CD4-positive, alpha-beta T cell treated with Interleukin-15 for 4 hours (primary cell): ENCODE measurements around the gene CTNS.
A peak's percentile ranks its signal among the peaks of the same experiment; 100 is the strongest.
"Not testable (repeated sequence)": the region's sequence is repeated elsewhere in the genome, so short reads cannot be mapped to it uniquely, and the experiment has no call there.

Experiments
- DNase-seq: peaks from one replicate; pipeline ENCODE4 v3.0.0-alpha.2; 2020; ENCODE audit warnings: low spot score

The CTNS gene

DNA sequence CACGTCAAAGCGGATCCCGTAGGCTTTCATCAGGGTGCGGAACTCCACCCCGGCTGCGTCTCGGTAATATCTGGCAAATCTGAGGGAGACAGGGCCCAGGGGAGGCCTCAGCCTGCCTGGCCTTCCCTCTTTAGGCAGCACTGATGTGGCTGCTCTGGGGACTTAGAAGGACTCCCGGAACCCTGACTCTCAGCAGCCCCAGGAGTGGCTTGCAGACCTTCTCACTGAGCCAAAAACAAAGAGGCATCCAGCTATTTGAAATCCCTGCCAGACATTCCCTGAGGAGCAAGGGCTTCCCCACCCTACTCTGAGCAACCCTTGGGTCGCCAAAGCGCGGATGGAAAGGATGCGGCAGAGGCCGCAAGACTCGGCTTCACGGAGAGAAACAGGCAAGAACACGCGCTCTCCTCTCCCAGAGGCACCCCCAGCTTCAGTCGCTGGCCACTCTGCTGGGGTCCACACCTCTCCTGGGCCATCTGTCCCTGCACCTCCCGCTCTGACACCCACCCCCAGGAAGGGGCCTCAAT lies 51.5 kb downstream of the CTNS start:
- no peak for DNase-seq

DNA sequence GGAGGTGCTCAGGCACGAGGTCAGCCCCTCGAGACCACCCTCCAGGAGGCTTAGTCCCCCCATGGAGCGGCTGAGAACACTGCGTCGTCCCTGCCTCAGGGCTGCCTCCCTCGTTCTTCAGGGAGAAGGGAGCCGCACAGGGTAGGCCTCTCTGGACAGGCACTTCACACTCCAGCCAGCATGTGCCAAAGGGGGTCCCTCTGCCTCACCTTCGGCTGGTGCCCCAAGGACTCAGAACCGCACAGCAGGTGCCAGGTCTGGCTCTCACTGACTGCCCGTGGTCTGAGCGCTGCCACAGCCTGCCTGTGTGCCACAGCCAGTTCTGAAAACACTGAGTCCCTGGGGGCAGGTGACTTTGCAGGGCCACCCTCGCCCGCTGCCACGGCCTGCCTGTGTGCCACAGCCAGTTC lies 52.3 kb downstream of the CTNS start:
- DNase-seq, result no peak

DNA sequence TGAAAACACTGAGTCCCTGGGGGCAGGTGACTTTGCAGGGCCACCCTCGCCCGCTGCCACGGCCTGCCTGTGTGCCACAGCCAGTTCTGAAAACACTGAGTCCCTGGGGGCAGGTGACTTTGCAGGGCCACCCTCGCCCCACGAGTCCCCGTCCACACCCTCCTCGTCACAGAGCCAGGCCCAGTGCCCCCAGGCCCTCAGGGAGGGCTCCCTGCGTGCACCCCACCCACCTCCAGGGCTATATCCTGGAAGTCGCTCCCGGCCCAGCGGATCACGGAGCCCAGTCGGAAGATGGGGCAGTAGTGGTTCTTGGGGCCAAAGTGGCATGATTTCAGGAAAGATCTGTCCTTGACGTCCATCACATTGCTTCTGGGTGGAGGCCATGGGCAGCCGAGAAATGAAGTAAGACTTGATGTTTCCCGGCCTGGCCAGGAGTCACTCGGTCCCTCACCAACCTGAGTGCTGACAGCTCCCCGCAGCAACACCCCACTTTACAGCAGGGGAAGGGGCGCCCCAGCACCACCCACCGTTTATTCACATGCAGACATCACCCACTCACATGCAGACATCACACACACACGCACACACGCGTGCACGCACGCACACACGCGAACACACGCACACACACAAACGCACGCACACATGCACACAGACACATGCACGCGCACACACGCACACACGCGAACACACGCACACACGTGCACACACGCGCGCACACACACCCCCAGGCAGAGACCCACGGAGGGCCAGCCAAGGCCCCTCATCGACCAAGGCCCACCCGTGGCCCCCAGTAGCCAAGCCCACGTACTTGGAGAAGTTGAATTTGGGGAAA lies 52.9 kb downstream of the CTNS start:
- no peak for DNase-seq

DNA sequence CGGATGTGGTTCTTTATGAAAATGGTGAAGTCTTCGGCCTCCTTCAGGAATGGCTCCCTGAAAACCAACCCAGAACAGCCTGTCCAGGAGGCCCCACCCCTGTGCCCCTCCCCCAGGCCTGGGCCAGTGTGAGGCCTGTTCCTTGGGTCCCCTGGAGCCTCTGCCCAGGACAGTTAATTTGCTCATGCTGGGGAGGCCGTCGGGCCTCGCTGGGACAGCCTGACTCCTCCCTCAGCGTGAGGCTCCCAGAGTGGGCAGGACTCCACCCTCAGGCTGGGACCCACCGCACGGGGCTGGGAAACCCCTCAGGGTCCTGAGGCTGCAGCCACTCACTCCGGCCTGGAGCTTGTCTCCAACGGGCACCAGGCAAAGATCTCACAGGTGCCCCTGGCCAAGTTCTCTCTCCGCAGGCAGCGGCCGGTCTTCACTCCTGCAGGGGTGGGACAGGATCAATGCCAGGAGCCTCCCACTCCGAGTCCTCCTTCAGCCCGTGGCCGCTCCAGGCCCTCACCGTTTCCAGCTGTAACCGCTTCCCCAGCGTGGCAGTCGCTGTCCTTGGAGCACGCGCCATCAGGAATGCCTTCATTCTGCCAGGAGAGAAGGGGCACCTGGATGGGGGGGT lies 53.6 kb downstream of the CTNS start:
- DNase-seq, result no peak

DNA sequence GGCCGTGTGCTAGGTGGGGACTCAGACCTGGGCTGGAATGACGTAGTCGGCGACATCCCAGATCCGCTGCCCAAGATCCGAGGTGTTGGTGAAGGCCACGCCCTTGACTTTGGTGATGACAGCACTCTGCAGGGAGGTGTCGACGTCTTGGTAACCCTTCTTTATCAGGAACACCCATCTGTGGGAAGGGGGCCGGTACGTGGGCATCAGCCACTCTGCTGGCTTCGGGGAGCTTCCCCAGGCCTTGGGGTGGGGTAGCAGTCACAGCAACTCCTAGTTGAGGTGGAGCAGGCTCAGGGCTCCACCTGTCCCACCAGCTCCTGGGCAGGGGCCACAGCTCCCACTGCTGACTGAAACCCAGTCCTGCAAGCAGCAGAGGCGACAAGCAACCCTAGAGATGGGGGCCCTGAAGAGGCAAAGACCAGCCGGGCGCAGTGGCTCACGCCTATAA lies 55.1 kb downstream of the CTNS start:
- DNase-seq, result no peak

DNA sequence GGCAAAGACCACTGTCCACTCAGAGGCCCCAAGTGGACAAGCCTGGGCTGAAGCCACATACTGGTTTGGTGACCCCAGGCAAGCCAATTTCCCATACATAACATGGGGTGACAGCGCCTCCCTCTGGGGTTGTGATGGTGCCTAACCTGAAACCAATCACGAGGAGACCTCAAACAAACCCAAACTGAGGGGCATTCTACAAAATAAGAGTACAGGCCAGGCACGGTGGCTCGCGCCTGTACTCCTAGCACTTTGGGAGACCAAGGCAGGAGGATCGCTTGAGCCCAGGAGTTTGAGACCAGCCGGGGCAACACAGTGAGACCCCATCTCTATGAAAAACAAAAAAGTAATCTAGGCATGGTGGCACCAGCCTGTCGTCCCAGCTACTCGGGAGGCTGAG lies 55.8 kb downstream of the CTNS start:
- DNase-seq, result no peak

DNA sequence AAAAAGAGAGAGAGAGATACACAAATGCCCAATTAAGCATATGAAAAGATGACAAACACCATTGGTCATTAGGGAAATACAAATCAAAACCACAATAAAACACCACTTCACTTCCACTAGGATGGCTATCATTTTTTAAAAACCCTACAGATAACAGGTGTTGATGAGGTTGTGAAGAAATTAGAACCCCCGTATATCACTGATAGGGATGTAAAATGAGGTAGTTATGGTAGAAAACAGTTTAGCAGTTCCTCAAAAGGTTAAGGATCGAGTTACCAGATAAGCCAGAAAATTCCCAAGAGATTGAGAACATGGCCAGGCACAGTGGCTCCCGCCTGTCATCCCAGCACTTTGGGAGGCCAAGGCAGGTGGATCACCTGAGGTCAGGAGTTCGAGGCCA lies 56.6 kb downstream of the CTNS start:
- DNase-seq, result no peak

DNA sequence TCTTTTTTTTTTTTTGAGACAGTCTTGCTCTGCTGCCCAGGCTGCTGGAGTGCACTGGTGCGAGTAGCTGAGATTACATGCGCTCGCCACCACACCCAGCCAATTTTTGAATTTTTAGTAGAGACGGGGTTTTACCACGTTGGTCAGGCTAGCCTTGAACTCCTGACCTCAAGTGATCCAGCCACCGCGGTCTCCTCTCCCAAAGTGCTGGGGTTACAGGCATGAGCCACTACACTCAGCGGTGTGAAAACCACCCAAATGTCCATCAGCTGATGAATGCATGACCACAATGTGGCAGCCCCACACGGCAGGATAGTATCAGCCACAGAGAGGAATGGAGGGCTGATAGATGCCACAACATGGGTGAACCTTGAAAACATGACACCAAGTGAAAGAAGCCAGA lies 57.3 kb downstream of the CTNS start:
- peak; percentile 37 for DNase-seq

DNA sequence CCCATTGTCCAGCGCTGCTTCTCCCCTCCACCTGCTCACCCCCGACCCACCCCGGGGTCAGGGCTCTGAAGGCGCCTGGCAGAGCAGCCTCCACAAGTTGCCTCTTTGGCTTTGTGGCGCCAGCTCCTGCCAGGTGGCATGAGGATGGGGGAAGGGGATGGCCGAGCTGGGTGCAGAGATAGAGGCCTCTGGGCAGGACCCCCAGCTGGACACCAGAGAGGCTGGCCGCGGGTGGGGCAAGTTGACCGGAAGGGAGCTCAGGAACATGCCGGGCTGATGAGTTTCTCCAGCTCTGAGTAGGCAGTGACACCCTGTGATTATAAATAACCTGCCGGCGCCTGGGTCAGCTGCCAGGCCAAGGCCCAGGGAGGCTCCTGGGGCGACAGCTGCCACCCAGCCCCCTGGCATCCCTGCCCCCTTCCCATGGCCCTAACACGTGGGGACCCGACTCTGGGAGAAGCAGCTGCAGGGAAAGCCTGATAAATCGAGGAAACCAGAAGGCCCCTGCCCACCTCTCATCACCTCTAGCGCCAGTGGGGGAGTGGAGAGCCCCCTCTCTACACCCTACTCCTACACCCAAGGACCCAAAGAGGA lies 58.7 kb downstream of the CTNS start:
- no peak for DNase-seq

DNA sequence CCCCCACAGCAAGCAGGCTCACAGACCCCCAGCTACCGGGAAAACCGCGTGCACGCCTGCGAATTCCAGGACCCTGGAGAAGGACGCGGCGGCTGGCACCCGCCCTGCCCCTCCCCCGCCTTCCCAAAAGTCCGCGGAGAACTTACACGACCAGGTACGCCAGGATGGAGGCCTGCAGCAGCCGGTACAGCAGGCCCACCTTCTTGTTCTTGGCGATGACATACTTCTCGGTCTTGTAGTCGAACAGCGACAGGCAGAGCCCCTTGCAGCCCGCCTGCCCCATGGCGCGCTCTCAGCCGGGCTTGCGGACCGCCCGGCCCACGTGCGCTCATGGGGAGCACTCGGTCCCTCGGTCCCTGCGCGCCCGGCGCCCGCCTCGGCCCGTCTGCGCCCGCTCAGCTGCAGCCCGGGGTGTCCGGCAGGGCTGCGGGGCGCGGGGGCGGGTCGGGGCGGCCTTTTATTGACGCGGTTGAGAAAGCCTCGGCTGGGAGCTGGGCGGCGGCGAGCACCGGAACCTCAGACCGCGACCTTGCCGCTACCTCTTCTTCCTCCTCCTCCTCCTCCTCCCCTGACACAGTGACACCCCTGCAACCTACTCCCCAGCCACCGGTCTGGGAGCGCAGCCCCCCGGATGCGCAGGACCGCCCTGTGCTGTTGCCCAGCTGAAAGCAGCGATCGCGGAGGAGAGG lies 59.3 kb downstream of the CTNS start, which contains the start of gene P2RX5:
P2RX5 (minus strand) TSS at position 433 of the 689 bp plus-strand sequence; CDS start at position 283, 150 bp downstream.
- DNase-seq, result peak; percentile 36

DNA sequence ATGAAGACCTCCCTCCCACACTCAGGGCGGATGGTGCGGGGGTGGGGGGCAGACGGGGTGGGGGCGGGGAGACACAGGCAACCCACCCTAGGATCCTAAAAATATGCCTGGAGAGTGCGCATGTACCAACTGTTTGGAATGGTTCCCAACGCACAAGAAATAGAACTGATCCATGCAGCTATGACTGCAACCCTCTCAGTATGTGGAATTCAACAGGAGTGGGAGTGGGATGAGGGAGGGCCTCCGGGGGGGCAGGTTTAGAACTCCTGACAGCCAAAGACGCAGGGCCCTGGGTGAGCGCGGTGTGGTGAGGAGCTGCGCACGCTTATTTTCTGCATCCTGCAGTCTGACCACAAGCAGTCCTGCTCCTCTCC lies 60.5 kb downstream of the CTNS start:
- DNase-seq, result no peak

DNA sequence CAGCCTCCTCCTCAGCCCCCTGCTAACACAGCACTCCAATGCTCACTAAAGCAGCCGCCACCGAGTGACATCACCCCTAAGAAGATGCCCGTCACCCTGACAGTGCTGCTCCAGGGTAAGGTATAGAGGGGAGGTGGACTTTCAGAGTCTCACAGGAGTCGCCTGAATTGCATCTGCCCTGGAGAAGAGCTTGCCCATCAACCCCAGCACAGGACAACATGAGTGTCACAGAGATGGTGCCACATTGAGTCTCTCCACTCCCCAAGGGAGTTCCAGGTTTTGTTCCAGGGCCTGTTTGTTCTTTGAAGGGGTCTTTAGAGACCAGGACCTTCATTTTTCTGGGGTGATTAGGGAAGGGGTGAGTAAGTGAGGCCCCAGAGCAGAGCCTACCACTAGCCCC lies 61.6 kb downstream of the CTNS start:
- DNase-seq, result no peak

DNA sequence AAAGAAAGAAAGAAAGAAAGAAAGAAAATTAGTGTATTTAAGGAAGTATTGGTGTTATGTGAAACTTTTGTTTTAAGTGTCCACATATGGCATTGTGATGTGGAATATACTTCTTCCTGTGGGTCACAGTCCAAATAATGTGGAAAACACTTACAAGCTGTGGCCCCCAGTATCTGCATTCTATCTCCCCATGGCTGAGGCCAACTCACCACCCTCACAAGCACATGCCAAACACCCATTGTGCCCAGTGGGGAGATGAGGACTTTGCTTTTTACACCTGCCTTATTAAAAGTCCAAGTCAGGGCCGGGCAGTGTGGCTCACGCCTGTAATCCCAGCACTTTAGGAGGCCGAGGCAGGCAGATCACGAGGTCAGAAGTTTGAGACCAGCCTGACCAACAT lies 63.4 kb downstream of the CTNS start:
- no peak for DNase-seq

DNA sequence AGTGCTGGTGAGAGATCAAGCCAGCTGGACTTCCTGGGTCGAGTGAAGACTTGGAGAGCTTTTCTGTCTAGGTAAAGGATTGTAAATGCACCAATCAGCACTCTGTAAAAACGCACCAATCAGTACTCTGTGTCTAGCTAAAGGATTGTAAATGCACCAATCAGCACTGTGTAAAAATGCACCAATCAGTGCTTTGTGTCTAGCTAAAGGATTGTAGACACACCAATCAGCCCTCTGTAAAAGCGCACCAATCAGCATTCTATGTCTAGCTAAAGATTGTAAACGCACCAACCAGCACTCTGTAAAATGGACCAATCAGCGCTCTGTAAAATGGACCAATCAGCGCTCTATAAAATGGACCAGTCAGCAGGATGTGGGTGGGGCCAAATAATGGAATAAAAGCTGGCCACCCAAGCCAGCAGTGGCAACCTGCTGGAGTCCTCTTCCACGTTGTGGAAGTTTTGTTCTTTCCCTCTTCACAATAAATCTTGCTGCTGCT lies 65.5 kb downstream of the CTNS start:
- not testable (repeated sequence) for DNase-seq

DNA sequence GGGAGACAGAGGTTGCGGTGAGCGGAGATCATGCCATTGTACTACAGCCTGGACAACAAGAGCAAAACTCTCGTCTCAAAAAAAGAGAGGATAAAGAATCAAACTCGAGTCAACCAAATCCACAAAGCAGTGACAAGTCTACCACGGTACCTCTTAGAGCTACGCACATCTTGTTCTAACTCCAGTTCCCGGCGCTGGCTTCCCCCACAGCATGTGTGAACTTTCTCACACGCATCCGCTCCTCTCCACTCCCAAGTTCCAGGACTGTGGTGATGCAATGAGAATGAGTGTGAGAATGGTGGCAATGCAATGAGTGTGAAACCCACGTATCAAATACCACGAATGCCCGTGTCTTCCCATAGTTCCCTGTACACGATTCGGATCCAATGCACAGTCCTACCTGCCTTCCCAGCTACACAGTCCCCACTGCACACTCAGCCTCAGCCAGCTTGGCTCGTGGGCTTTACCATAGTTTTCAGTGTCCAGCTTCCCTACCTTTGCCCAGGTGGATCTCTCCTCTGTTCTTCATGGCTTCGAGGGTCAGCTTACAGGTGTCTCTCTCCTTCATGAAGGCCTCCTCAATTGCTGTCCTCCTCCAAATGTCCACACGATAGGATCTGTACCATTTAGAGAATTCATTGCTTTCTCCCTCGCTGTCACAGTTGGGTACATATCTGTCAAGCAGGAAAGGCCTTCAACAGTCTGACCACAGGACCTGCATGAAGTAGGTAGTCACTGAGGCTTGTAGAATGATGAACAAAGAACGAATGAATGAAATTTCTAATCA lies 68.6 kb downstream of the CTNS start:
- no peak for DNase-seq

DNA sequence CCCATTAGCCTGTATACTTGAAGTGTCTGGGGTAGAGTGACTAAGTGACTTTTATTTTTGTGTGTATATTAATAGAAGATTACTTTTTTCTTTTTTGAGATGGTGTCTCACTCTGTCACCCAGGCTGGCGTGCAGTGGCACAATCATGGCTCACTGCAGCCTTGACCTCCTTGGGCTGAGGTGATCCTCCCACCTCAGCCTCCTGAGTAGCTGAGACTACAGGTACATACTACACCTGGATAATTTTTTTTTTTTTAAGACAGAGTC lies 69.1 kb downstream of the CTNS start:
- not testable (repeated sequence) for DNase-seq

DNA sequence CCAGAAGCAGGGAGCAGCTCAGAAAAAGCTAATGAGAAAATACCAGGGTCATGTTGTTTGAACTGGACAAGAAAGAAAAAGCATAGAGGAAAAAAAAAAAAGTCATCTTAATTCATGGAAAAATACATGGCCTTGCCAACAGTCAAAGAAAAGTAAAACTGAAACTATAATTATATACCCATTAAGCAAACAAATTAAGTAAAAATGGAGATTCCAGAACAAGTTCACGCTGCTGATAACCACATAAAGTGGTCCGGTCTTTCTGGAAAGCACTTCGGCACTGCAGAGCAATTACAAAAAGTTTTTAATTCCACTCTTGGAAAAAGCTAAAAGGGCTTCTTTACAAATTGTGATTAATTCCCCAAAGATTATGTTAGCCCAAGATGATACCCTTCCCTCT lies 71.8 kb downstream of the CTNS start:
- no peak for DNase-seq

DNA sequence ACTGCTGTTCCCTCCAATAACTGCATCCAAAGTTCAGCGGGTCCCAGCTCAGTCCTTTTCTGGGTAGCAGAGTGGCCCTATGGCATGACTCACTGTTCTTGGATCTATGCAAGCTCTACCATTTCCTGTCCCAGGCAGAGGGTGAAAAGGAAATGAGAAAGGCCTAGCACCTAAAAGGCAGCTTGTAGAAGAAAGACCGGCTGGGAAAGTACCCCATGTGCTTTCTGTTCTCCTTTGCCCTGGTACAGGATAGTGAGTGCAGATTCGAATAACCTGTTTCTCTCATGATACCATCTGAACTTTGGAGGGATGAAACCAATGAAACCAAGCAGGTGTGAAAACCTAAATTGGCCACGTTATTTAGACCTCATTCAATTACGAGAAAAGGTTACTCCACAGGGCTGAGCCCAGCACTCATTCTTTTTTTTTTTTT lies 74.4 kb downstream of the CTNS start:
- DNase-seq, result peak; percentile 94
